Brain microvascular endothelial cell (primary cell): ENCODE results near the gene CYP3A7.
"Not testable (repeated sequence)": the region's sequence is repeated elsewhere in the genome, so short reads cannot be mapped to it uniquely, and the experiment has no call there.

ENCODE experiments used
- DNase-seq: peaks from one replicate; pipeline ENCODE4 v3.0.0-alpha.2; 2020
- H3K27ac ChIP-seq: fragments of 250-450 bp; sonication (Bioruptor Pico); 2 replicates; pipeline ENCODE4 v1.5.1; 2020; ENCODE audit warnings: mild to moderate bottlenecking, moderate library complexity
- H3K27me3 ChIP-seq: fragments of 250-450 bp; sonication (Bioruptor Pico); replicated peaks from 2 replicates; pipeline ENCODE4 v1.5.1; 2020; ENCODE audit warnings: mild to moderate bottlenecking
- H3K36me3 ChIP-seq: fragments of 250-450 bp; sonication (Bioruptor Pico); replicated peaks from 2 replicates; pipeline ENCODE4 v1.5.1; 2020; ENCODE audit warnings: mild to moderate bottlenecking
- H3K4me3 ChIP-seq: 2 replicates; pipeline ENCODE4 v1.5.1; 2011; ENCODE audit warnings: low read depth, mild to moderate bottlenecking, control low read depth, low read length, moderate library complexity
- in situ Hi-C: cut with HindIII; loops from 2 replicates; pipeline ENCODE4 v1.10.0; 2017; ENCODE audit warnings: low sequenced_read_pairs, low pct_ligation_motif_present
- TF ChIP-seq, protein P1 (sequence below): IDR thresholded peaks from 2 replicates; pipeline ENCODE4 v1.5.1; 2011; ENCODE audit warnings: low read depth, mild to moderate bottlenecking, moderate library complexity, low read length, control low read depth, inconsistent platforms; ENCODE audit errors: missing control alignments

CYP3A7 gene

GRCh38 chr7:99778880-99779279 is 43.9 kb upstream of the CYP3A7 start:
- Histone ChIP-seq H3K27me3 (no peaks in the 10 kb centered on the region), H3K4me3 (no peak overlapping the region), H3K36me3 (no peaks in the 10 kb centered on the region), H3K27ac (no peak overlapping the region)
- in situ Hi-C loops, result no loop called here
- TF ChIP-seq, protein P1, sequence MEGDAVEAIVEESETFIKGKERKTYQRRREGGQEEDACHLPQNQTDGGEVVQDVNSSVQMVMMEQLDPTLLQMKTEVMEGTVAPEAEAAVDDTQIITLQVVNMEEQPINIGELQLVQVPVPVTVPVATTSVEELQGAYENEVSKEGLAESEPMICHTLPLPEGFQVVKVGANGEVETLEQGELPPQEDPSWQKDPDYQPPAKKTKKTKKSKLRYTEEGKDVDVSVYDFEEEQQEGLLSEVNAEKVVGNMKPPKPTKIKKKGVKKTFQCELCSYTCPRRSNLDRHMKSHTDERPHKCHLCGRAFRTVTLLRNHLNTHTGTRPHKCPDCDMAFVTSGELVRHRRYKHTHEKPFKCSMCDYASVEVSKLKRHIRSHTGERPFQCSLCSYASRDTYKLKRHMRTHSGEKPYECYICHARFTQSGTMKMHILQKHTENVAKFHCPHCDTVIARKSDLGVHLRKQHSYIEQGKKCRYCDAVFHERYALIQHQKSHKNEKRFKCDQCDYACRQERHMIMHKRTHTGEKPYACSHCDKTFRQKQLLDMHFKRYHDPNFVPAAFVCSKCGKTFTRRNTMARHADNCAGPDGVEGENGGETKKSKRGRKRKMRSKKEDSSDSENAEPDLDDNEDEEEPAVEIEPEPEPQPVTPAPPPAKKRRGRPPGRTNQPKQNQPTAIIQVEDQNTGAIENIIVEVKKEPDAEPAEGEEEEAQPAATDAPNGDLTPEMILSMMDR, result no peak
- DNase-seq, result no peak

- H3K27ac ChIP-seq, in situ Hi-C loops, H3K27me3 ChIP-seq, H3K4me3 ChIP-seq, H3K36me3 ChIP-seq, DNase-seq: not testable (repeated sequence)
Observed at GRCh38 chr7:99773395-99773794, 38.4 kb upstream of the CYP3A7 start.

DNA sequence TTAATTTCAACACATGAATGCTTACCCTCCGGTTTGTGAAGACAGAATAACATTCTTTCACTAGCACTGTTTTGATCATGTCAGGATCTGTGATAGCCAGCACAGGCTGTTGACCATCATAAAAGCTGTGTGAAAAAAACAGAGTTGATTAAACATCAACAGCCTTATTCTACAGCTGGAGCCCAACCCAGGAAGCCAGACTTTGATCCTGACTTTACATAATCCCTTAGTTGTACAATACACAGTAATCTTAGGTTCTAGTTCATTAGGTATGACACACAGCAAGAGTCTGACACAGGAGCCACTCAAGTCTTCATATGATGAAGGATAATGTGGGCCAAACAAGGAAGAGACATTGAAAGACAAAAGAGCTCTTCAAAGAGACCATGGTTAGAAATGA is 37.6 kb upstream of the CYP3A7 start:
- no peak overlapping the region for H3K4me3 ChIP-seq
- TF ChIP-seq, protein P1, result no peak
- no peaks in the 10 kb centered on the region for H3K36me3 ChIP-seq
- H3K27ac ChIP-seq, result no peak overlapping the region
- DNase-seq, result no peak
- in situ Hi-C loops, result no loop called here
- H3K27me3 ChIP-seq, result no peaks in the 10 kb centered on the region

- H3K4me3 ChIP-seq, in situ Hi-C loops, H3K27ac ChIP-seq, DNase-seq, H3K27me3 ChIP-seq, H3K36me3 ChIP-seq: not testable (repeated sequence)
Observed at GRCh38 chr7:99769494-99769893, 34.5 kb upstream of the CYP3A7 start.

DNA sequence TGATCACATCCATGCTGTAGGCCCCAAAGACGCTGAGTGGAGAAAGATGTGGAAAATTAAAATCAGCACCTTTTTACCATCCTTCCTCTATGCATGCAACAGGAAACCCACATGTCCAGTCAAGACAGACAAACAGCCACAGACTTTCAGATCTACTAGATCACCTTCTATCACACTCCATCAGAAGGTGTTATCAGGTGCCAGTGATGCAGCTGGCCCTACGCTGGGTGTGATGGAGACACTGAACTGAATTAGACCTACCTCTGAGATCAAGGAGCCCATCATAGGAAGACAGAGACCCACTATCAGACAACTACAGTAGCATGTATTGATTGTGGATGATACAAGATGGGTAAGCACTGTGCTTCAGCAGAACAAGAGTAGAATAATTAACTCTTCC is 33.5 kb upstream of the CYP3A7 start:
- in situ Hi-C loops, result no loop called here
- no peak for DNase-seq
- Histone ChIP-seq H3K27me3 (peaks cover 3% of the 10 kb centered on the region), H3K27ac (no peak overlapping the region), H3K4me3 (no peak overlapping the region), H3K36me3 (no peaks in the 10 kb centered on the region)
- TF ChIP-seq, protein P1, result no peak

- no peak for DNase-seq
- TF ChIP-seq, protein P1, result no peak
- Histone ChIP-seq H3K27ac (no peak overlapping the region), H3K4me3 (no peak overlapping the region), H3K27me3 (peaks cover 3% of the 10 kb centered on the region), H3K36me3 (no peaks in the 10 kb centered on the region)
- in situ Hi-C loops, result no loop called here
Observed at GRCh38 chr7:99767662-99768061, 32.7 kb upstream of the CYP3A7 start.

DNA sequence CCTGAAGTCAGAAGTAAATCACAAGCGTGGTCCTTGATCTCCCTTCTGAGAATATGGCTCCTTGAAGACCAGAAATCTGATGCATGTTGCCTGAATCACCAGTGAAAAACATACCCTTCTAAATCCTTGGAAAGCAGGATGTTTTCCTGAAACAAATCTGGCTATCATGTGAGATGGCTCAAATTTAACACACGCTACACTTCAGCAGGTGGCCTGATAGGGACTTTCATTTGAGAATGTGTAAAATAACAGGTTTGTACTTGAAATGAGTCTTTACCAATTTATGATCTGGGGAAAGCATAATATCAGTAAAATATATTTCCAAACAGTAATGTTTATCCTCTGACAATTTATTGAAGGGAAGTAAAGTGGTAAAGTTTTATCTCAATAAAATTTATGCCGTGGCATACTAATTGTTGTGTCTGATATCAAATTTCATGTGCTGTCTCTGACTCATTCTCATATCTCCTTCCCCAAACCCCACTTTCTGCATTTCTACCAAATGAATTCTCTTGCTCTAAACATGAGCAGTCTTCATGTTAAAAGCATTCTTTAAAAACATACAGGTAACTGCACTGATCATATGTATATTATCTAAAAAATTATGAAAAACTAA is 31.6 kb upstream of the CYP3A7 start:
- Histone ChIP-seq H3K27ac (no peak overlapping the region), H3K4me3 (no peak overlapping the region), H3K27me3 (peaks cover 3% of the 10 kb centered on the region), H3K36me3 (no peaks in the 10 kb centered on the region)
- in situ Hi-C loops, result no loop called here
- TF ChIP-seq, protein P1, result no peak
- no peak for DNase-seq
